H9 (cell line): ENCODE data around the gene FCHO1. TPM values are rescaled to one million over a fixed set of nuclear protein-coding genes. Genes with fewer than 3 reads are reported as not detected.

ENCODE experiments used
- DNase-seq: peaks from one replicate; pipeline ENCODE4 v3.0.0-alpha.2; 2017
- H2AFZ ChIP-seq: one replicate; pipeline ENCODE4 v1.6.1; 2013; ENCODE audit warnings: mild to moderate bottlenecking, low read length, control low read depth, moderate library complexity
- H2AK5ac ChIP-seq: 2 replicates; pipeline ENCODE4 v1.6.1; 2013; ENCODE audit warnings: low read length, control low read depth, mixed read lengths; ENCODE audit not compliant: insufficient read length
- H2BK120ac ChIP-seq: one replicate; pipeline ENCODE4 v1.6.1; 2013; ENCODE audit warnings: low read depth, mild to moderate bottlenecking, low read length, control low read depth, inconsistent platforms; ENCODE audit not compliant: poor library complexity, severe bottlenecking
- H2BK12ac ChIP-seq: 2 replicates; pipeline ENCODE4 v1.6.1; 2013; ENCODE audit warnings: low read length, control low read depth, mixed read lengths, low read depth; ENCODE audit not compliant: insufficient read length
- H2BK15ac ChIP-seq: 2 replicates; pipeline ENCODE4 v1.6.1; 2013; ENCODE audit warnings: low read depth, low read length, control low read depth
- H2BK20ac ChIP-seq: one replicate; pipeline ENCODE4 v1.6.1; 2013; ENCODE audit warnings: low read depth, mild to moderate bottlenecking, low read length, control low read depth, inconsistent platforms; ENCODE audit not compliant: poor library complexity, severe bottlenecking
- H2BK5ac ChIP-seq: 2 replicates; pipeline ENCODE4 v1.6.1; 2013; ENCODE audit warnings: low read length, control low read depth, mixed read lengths; ENCODE audit not compliant: insufficient read length
- H3K14ac ChIP-seq: 2 replicates; pipeline ENCODE4 v1.6.1; 2013; ENCODE audit warnings: low read length, control low read depth; ENCODE audit not compliant: insufficient read depth
- H3K18ac ChIP-seq: 2 replicates; pipeline ENCODE4 v1.6.1; 2013; ENCODE audit warnings: low read depth, mild to moderate bottlenecking, mixed read lengths, low read length, control low read depth; ENCODE audit not compliant: insufficient read length
- H3K23ac ChIP-seq: 2 replicates; pipeline ENCODE4 v1.6.1; 2013; ENCODE audit warnings: low read length, control low read depth, mixed read lengths, low read depth; ENCODE audit not compliant: insufficient read length
- H3K23me2 ChIP-seq: 2 replicates; pipeline ENCODE4 v1.6.1; 2013; ENCODE audit warnings: low read depth, mild to moderate bottlenecking, mixed read lengths, low read length, control low read depth; ENCODE audit not compliant: insufficient read length, poor library complexity, severe bottlenecking
- H3K27ac ChIP-seq: 2 replicates; pipeline ENCODE4 v1.5.1; 2013; ENCODE audit warnings: low read length, control low read depth, mixed read lengths, low read depth; ENCODE audit not compliant: insufficient read length
- H3K27me3 ChIP-seq: 2 replicates; pipeline ENCODE4 v1.6.1; 2013; ENCODE audit warnings: low read length, control low read depth, inconsistent platforms; ENCODE audit not compliant: insufficient read depth
- H3K4ac ChIP-seq: 2 replicates; pipeline ENCODE4 v1.6.1; 2013; ENCODE audit warnings: low read depth, mild to moderate bottlenecking, control low read depth, inconsistent platforms, low read length, moderate library complexity
- H3K4me1 ChIP-seq: 2 replicates; pipeline ENCODE4 v1.6.1; 2013; ENCODE audit warnings: low read length, control low read depth, inconsistent platforms; ENCODE audit not compliant: insufficient read depth
- H3K4me2 ChIP-seq: 2 replicates; pipeline ENCODE4 v1.6.1; 2013; ENCODE audit warnings: low read length, control low read depth, mixed read lengths; ENCODE audit not compliant: insufficient read length, insufficient read depth
- H3K56ac ChIP-seq: 2 replicates; pipeline ENCODE4 v1.6.1; 2013; ENCODE audit warnings: low read depth, mild to moderate bottlenecking, mixed read lengths, low read length, control low read depth; ENCODE audit not compliant: insufficient read length
- H3K79me1 ChIP-seq: 2 replicates; pipeline ENCODE4 v1.6.1; 2013; ENCODE audit warnings: low read depth, mild to moderate bottlenecking, moderate library complexity, low read length, control low read depth, inconsistent platforms; ENCODE audit not compliant: insufficient read depth, poor library complexity, severe bottlenecking
- H3K79me2 ChIP-seq: 2 replicates; pipeline ENCODE4 v1.6.1; 2013; ENCODE audit warnings: low read length, control low read depth, inconsistent platforms; ENCODE audit not compliant: insufficient read depth
- H3K9ac ChIP-seq: 2 replicates; pipeline ENCODE4 v1.6.1; 2013; ENCODE audit warnings: low read length, control low read depth, mixed read lengths; ENCODE audit not compliant: insufficient read length; ENCODE audit errors: extremely low read depth
- H3K9me3 ChIP-seq: one replicate; pipeline ENCODE4 v1.6.1; 2013; ENCODE audit warnings: low read depth, low read length, inconsistent platforms; ENCODE audit not compliant: control insufficient read depth
- H3T11ph ChIP-seq: one replicate; pipeline ENCODE4 v1.6.1; 2013; ENCODE audit warnings: mild to moderate bottlenecking, low read length, control low read depth, inconsistent platforms
- H4K20me1 ChIP-seq: one replicate; pipeline ENCODE4 v1.6.1; 2013; ENCODE audit not compliant: control insufficient read depth, insufficient read length, insufficient read depth
- H4K5ac ChIP-seq: 2 replicates; pipeline ENCODE4 v1.6.1; 2013; ENCODE audit warnings: low read depth, mild to moderate bottlenecking, mixed read lengths, low read length, control low read depth; ENCODE audit not compliant: insufficient read length
- H4K8ac ChIP-seq: replicated peaks from 2 replicates; pipeline ENCODE4 v1.6.1; 2013; ENCODE audit warnings: low read length, control low read depth, mixed read lengths, low read depth; ENCODE audit not compliant: insufficient read length
- H4K91ac ChIP-seq: 2 replicates; pipeline ENCODE4 v1.6.1; 2013; ENCODE audit warnings: low read depth, mild to moderate bottlenecking, moderate library complexity, mixed read lengths, low read length, control low read depth; ENCODE audit not compliant: insufficient read length
- H3K27ac Mint-ChIP-seq, 3 experiments: 2 replicates in 2 of 3; 3 replicates in 1 of 3; pipeline ENCODE4 v1.8.0; 2020 to 2021; ENCODE audit warnings: mixed read lengths in 3 of 3, mild to moderate bottlenecking in 1 of 3, moderate library complexity in 1 of 3
- H3K27me3 Mint-ChIP-seq: 2 replicates; pipeline ENCODE4 v1.8.0; 2021; ENCODE audit warnings: low read depth, mild to moderate bottlenecking, moderate library complexity, mixed read lengths
- H3K36me3 Mint-ChIP-seq, 3 experiments: 2 replicates in 2 of 3; 3 replicates in 1 of 3; pipeline ENCODE4 v1.8.0; 2020 to 2021; ENCODE audit warnings: low read depth in 3 of 3, mixed read lengths in 3 of 3; ENCODE audit not compliant: insufficient read depth in 1 of 3
- H3K4me1 Mint-ChIP-seq, 2 experiments: 2 replicates each; pipeline ENCODE4 v1.8.0; 2020; ENCODE audit warnings: mixed read lengths in 2 of 2
- H3K4me3 Mint-ChIP-seq, 2 experiments: 2 replicates in 1 of 2; 3 replicates in 1 of 2; pipeline ENCODE4 v1.8.0; 2020 to 2021; ENCODE audit warnings: mild to moderate bottlenecking in 2 of 2, mixed read lengths in 2 of 2, moderate library complexity in 1 of 2
- H3K9me3 Mint-ChIP-seq, 2 experiments: 2 replicates in 1 of 2; 3 replicates in 1 of 2; pipeline ENCODE4 v1.8.0; 2020; ENCODE audit warnings: mild to moderate bottlenecking in 2 of 2, mixed read lengths in 2 of 2, moderate library complexity in 1 of 2
- WGBS: extraction: QIAGEN DNeasy Blood & Tissue Kit; methylation state at CpG from one replicate; pipeline ENCODE4 v1.1.7; 2013; ENCODE audit warnings: missing lambda C conversion rate, low lambda C conversion rate, mixed read lengths; ENCODE audit not compliant: insufficient read length; ENCODE audit errors: extremely low coverage; 5-methylcytosine and 5-hydroxymethylcytosine counted together
- total RNA-seq: library from RNA; stranded (reverse); gene quantifications from 2 replicates; pipeline ENCODE4 v1.2.1, GENCODE V29; 2021
- TF ChIP-seq, protein P1 (sequence below): fragments of 200-600 bp; sonication (generic); conservative IDR thresholded peaks from 3 replicates; pipeline ENCODE4 v1.8.0; 2021; ENCODE audit warnings: antibody characterized with exemption, mild to moderate bottlenecking

Gene FCHO1
- total RNA-seq, 1 experiment from 2014 or later = 13.1 TPM

DNA sequence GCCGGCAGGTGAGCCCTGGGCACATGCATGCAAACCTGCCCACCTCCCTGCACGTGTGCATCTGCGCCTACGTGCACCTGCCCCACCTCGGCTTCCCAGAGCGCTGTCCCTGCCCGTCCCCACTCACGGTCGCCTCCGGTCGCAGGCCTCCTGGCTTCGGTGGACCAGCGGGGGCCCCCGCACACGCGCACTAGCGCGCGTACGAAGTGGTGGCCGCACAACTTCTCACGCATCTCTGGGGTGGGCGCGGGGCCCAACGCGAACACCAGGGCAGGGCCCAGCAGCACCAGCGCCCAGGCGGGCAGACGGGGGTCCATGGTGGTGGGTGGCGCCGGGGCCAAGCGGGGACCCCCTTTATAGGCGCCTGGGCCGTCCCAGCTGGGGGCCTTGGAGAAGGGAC lies 69.9 kb downstream of the FCHO1 start, which contains the start of gene INSL3:
TSS of gene INSL3 (minus strand) at position 330 of the 400 bp plus-strand sequence. CDS start at position 317, 13 bp downstream.
- no peak within 1 kb of the TSS for H3K14ac ChIP-seq
- no peak within 1 kb of the TSS for H2BK12ac ChIP-seq
- H3K79me2 ChIP-seq = no peaks in the 10 kb centered on the region
- Mint-ChIP-seq H3K9me3 (no peaks in the 10 kb centered on the region), H3K4me3 (no peak within 1 kb of the TSS), H3K4me1 (peaks cover 0 to 7% of the 10 kb centered on the region in 2 experiments; a peak in 2 of 4 replicates), H3K27me3 (no peaks in the 10 kb centered on the region), H3K27ac (no peak within 1 kb of the TSS), H3K36me3 (no peaks in the 10 kb centered on the region; a peak in 1 of 7 replicates)
- no peak within 1 kb of the TSS for H3K18ac ChIP-seq
- H3K27ac ChIP-seq = no peak within 1 kb of the TSS
- H2BK5ac ChIP-seq = no peak within 1 kb of the TSS
- H3K79me1 ChIP-seq = no peaks in the 10 kb centered on the region
- H3K23me2 ChIP-seq = no peaks in the 10 kb centered on the region
- no peak within 1 kb of the TSS for H3K56ac ChIP-seq
- no peaks in the 10 kb centered on the region for H3K27me3 ChIP-seq
- no peaks in the 10 kb centered on the region; the same call in 1 of the 2 replicates for H3K4me1 ChIP-seq
- H3K4ac ChIP-seq = no peak within 1 kb of the TSS
- H3K9me3 ChIP-seq = no peaks in the 10 kb centered on the region
- no peak within 1 kb of the TSS for H2AFZ ChIP-seq
- WGBS = no CpG with 5 or more reads among the region's 34 CpGs
- DNase-seq = no peak
- no peaks in the 10 kb centered on the region for H4K20me1 ChIP-seq
- no peak within 1 kb of the TSS for H2BK120ac ChIP-seq
- no peak within 1 kb of the TSS for H3K4me2 ChIP-seq
- TF ChIP-seq, protein P1, sequence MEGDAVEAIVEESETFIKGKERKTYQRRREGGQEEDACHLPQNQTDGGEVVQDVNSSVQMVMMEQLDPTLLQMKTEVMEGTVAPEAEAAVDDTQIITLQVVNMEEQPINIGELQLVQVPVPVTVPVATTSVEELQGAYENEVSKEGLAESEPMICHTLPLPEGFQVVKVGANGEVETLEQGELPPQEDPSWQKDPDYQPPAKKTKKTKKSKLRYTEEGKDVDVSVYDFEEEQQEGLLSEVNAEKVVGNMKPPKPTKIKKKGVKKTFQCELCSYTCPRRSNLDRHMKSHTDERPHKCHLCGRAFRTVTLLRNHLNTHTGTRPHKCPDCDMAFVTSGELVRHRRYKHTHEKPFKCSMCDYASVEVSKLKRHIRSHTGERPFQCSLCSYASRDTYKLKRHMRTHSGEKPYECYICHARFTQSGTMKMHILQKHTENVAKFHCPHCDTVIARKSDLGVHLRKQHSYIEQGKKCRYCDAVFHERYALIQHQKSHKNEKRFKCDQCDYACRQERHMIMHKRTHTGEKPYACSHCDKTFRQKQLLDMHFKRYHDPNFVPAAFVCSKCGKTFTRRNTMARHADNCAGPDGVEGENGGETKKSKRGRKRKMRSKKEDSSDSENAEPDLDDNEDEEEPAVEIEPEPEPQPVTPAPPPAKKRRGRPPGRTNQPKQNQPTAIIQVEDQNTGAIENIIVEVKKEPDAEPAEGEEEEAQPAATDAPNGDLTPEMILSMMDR = no peak
- H2AK5ac ChIP-seq = no peak within 1 kb of the TSS
- no peak within 1 kb of the TSS for H2BK20ac ChIP-seq
- H4K8ac ChIP-seq = no peak within 1 kb of the TSS
- H3K23ac ChIP-seq = no peak within 1 kb of the TSS
- H2BK15ac ChIP-seq = no peak within 1 kb of the TSS
- H4K91ac ChIP-seq = no peak within 1 kb of the TSS
- H3K9ac ChIP-seq = no peak within 1 kb of the TSS
- no peak within 1 kb of the TSS for H4K5ac ChIP-seq
- H3T11ph ChIP-seq = no peak within 1 kb of the TSS
